HG03139 (cell line): Measurements from ENCODE around the gene CNTLN.
A peak's percentile ranks its signal among the peaks of the same experiment; 100 is the strongest.
"Not testable (repeated sequence)": the region's sequence is repeated elsewhere in the genome, so short reads cannot be mapped to it uniquely, and the experiment has no call there.

Experiments
- ATAC-seq: cut with Tn5 transposase; IDR thresholded peaks from one replicate; pipeline ENCODE4 v1.9.1; 2021; ENCODE audit not compliant: unreplicated experiment

CNTLN gene

GRCh38 chr9:17134396-17135294, at the start of gene CNTLN:
Gene CNTLN (plus strand): TSS chr9:17135040. CDS start chr9:17135066, 26 bp downstream.
- ATAC-seq: peak; percentile 48

- ATAC-seq: no peak
Observed at GRCh38 chr9:17088566-17088965, 46.3 kb upstream of the CNTLN start.

DNA sequence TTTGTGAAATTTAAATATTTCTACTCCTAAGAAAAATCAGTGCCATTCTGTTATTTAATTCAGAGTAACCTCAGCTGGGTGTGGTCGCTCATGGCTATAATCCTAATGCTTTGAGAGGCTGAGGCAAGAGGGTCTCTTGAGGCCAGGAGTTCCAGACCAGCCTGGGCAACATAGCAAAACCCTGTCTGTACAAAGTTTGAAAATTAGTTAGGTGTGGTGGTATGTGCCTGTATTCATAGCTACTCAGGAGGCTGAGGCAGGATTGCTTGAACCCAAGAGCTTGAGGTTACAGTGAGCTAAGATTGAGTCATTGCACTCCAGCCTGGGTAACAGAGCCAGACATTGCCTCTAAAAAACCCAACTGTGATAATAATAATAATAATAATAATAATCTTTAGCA, 44.8 kb upstream of the CNTLN start:
- ATAC-seq: no peak

GRCh38 chr9:17116400-17116837, 18.4 kb upstream of the CNTLN start:
- ATAC-seq: no peak

GRCh38 chr9:17117372-17117771, 17.5 kb upstream of the CNTLN start:
- no peak for ATAC-seq

- no peak for ATAC-seq
Observed at GRCh38 chr9:17120203-17120602, 14.6 kb upstream of the CNTLN start.

DNA sequence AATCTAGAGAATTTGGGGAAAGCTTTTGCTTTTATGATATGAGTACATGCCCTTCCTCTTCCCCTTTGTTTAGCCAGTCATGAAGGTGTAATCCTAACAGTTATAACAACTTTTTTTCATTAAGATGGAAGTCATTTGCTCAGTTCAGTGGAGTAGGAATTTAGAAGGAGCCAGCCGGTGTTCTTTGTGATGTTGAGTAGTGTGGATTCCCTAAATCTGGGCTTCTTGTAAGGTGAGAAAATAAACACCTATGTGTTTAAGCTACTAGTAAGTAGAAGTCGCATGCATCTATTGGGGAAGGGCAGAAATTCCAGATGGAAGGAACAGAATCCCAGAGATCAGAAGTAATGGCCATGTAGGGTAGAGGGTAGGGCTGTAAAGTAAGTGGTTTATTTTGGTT, 13.6 kb upstream of the CNTLN start:
- ATAC-seq: no peak

DNA sequence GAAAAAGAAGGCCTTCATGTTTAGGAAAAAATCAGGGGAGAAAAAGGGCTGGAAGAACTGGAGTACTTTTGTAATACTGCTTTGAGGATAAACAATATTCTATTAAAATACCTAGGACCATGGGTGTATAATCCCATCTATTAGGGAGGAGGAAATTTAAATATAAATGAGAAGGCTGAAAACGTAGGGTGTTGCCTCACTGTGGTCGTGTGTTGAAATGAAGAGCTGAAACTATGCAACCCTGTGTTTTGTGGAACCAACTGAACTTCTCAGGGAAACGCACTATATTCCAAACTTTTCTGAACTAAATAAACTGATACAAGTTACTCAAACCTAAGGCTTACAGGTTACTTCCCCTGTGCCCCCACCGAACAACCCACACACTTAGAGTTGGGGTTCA, 4.5 kb upstream of the CNTLN start:
- no peak for ATAC-seq

GRCh38 chr9:17130725-17131124, 4.1 kb upstream of the CNTLN start:
- ATAC-seq: no peak

DNA sequence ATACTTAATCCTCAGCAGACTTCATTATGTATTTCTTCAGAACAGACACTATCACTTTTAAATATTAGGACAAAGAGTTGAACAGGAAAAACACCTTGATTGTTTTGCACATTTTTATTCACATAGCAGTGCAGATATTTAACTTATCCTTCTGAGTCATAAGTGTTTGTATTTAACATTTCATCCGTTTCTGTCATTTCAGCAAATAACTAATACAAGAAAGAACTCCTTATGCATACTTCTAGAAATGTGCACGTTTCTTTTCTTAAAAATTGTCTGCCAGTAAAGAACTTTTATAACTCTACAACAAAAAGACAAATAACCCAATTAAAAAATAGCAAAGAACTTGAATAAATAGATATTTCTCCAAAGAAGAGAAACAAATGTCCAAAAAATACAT, 3.3 kb upstream of the CNTLN start:
- no peak for ATAC-seq

DNA sequence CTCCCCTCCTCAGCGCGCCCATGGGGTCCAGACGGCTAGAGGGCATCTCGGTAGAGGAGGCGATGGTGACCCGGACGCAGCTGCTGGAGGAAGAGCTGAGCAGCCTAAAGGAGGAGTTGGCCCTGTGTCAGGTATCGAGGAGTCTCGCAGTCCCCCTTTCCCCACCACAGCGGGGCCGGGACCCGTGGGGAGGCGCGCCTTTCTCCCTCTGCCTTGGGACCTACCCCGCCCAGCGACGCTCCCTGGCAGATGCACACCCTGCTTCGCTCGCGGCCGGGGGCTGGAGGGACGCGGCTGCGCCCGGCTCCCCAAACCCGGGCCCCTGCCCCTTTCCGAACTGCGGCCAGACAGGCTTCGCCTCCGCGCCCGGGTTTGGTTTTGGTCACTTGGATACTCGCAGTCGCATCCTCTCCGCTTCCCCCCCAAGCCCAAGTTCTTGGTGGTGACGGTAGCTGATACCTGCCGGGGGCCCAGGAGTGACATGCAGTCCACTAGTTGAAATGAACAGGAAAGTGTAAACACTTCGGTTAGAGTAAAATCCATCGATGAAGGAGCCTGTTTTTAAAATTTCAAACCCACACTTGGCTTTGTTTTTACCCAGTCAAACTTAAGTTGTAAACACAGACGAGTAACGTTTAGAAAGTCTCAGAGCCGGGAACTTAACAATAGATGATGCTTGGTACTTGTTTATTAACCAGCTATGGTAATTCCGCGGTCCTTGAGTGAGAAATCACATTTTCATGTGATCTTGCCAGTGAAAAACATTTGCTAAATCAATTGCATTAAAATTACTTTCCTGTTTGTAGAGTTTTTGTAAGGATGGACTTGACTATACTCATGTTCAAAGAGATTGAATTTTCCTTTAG, 688 bp downstream of the CNTLN start:
- ATAC-seq: peak; percentile 52

DNA sequence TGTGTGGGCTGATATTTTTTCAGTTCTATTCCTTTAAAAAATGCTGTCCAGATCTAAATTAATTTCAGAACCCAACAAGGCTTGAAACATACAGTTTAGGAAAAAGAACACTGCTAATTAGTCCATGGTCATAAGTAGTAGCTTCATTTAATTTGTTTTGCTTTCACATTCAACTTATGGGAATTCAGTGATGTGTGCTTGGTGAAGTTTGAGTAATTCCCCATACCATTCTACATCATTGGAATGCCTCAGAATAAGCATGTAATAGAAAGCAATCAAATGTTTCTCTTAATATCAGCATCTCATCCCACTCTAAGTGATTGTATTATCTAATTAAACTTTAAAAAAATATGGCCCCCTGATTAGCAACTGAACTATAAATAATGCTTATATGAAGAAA, 2.7 kb downstream of the CNTLN start:
- no peak for ATAC-seq

DNA sequence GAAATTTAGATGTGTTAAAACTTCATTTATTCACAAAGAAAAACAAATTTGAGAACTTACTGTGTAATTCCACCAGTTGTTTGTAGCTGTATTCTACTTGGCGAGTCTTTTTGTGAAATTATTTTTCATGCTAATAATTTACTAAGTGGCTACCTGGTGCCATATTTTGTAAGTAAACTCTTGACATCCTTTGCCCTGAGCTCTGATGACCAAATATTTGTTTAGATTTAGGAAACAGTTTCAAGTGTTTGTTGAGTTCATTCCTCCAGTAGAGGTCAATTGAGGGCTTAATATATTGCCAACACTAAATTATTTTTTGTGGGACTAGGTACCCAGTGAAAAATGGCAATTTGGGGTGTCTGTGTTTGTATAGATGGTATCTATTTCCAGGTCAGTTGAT, 3.7 kb downstream of the CNTLN start:
- no peak for ATAC-seq

GRCh38 chr9:17140418-17140817, 5.6 kb downstream of the CNTLN start:
- no peak for ATAC-seq

GRCh38 chr9:17148324-17148723, 13.5 kb downstream of the CNTLN start:
- ATAC-seq: no peak

DNA sequence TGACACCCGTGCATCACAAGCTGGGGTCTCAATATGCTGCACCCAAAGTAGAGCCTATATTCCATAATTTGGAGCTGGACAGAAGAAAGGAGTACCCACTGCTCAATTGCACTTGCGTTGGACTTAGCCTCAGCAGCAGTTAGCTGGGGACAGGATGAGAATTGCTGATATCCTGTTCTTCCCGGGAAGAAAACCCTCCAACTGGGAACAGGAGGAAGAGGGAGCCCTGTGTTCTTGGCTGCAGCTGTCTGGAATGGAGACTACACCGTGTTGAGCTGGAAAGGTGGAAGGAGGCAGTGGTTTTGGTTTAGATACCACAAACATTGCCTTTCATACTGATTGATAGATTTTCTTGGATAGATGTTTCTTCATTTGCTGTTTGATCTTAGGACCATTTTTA, 24.6 kb downstream of the CNTLN start:
- no peak for ATAC-seq

- no peak for ATAC-seq
Observed at GRCh38 chr9:17160327-17160726, 25.5 kb downstream of the CNTLN start.

GRCh38 chr9:17165764-17166163, 30.9 kb downstream of the CNTLN start:
- ATAC-seq: no peak

DNA sequence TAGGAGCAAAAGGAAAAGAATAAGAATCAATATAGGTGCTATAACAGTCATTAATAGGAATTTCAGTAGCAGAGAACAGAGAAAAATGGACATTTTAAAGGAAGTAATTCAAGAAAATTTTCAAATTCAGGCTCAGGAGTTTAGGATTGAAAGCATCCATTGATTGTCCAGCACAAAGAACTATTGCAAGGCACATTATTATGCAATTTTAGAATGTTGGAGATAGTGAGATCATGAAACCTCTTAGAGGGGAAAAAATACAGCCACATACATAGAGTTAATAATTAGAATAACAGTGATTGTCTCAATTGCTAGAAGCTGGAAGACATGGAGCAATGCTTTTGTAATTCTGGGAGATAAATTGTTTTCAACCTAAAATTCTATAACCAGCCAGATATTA, 31.5 kb downstream of the CNTLN start:
- ATAC-seq: no peak

GRCh38 chr9:17171309-17172094, 36.7 kb downstream of the CNTLN start:
- ATAC-seq: no peak

DNA sequence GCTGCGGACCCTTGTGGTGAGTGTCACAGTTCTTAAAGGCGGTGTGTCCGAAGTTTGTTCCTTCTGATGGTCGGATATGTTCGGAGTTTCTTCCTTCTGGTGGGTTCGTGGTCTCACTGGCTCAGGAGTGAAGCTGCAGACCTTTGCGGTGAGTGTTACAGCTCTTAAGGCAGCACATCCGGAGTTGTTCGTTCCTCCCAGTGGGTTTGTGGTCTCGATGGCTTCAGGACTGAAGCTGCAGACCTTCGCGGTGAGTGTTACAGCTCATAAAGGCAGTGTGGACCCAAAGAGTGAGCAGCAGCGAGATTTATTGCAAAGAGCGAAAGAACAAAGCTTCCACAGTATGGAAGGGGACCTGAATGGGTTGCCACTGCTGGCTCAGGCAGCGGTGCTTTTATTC, 42.7 kb downstream of the CNTLN start:
- ATAC-seq: not testable (repeated sequence)
